ENCODE data around the gene KRTAP4-11.
"Not testable (repeated sequence)": the region's sequence is repeated elsewhere in the genome, so short reads cannot be mapped to it uniquely, and the experiment has no call there.

The KRTAP4-11 gene

GRCh38 chr17:41101586-41102259 lies 16.4 kb downstream of the KRTAP4-11 start, which contains the start of gene KRTAP4-16:
TSS of gene KRTAP4-16 (minus strand) at chr17:41102209. CDS start at chr17:41102209, 0 bp downstream.
- TF ChIP-seq CTCF (IDR thresholded peaks at IDR 0.05; ENCODE audit: low read depth, low read length) = no peak
- no peak within 1 kb of the TSS for H3K4me3 ChIP-seq (ENCODE audit: low read depth, low read length)

GRCh38 chr17:41099682-41100480 lies 18.3 kb downstream of the KRTAP4-11 start:
- not testable (repeated sequence) for H3K4me3 ChIP-seq (ENCODE audit: low read depth, low read length)

- no peak for TF ChIP-seq CTCF (IDR thresholded peaks at IDR 0.05; ENCODE audit: low read depth, low read length)
- H3K4me3 ChIP-seq (ENCODE audit: low read depth, low read length) = no peak overlapping the region
Observed at GRCh38 chr17:41098481-41098880, 19.7 kb downstream of the KRTAP4-11 start.

- TF ChIP-seq CTCF (IDR thresholded peaks at IDR 0.05; ENCODE audit: low read depth, low read length) = no peak
- H3K4me3 ChIP-seq (ENCODE audit: low read depth, low read length) = no peak within 1 kb of the TSS
Observed at GRCh38 chr17:41098042-41098441, 20.1 kb downstream of the KRTAP4-11 start, which contains the start of gene KRTAP4-8. TSS of gene KRTAP4-8 (minus strand) at chr17:41098142. CDS start at chr17:41098084, 58 bp downstream.

- H3K4me3 ChIP-seq (ENCODE audit: low read depth, low read length) = no peak overlapping the region
- no peak for TF ChIP-seq CTCF (IDR thresholded peaks at IDR 0.05; ENCODE audit: low read depth, low read length)
Observed at GRCh38 chr17:41096055-41096454, 22.1 kb downstream of the KRTAP4-11 start.

- not testable (repeated sequence) for H3K4me3 ChIP-seq (ENCODE audit: low read depth, low read length)
Observed at GRCh38 chr17:41088760-41089352, 29.3 kb downstream of the KRTAP4-11 start.

GRCh38 chr17:41084100-41084856 lies 33.9 kb downstream of the KRTAP4-11 start, which contains the start of gene KRTAP4-7:
TSS of gene KRTAP4-7 (plus strand) at chr17:41084150. CDS start at chr17:41084207, 57 bp downstream.
- H3K4me3 ChIP-seq (ENCODE audit: low read depth, low read length) = not testable (repeated sequence)

GRCh38 chr17:41083427-41083826 lies 34.7 kb downstream of the KRTAP4-11 start:
- not testable (repeated sequence) for H3K4me3 ChIP-seq (ENCODE audit: low read depth, low read length)

- H3K4me3 ChIP-seq (ENCODE audit: low read depth, low read length) = no peak overlapping the region
- no peak for TF ChIP-seq CTCF (IDR thresholded peaks at IDR 0.05; ENCODE audit: low read depth, low read length)
Observed at GRCh38 chr17:41082626-41083025, 35.5 kb downstream of the KRTAP4-11 start.
